CD14-positive monocyte (primary cell): ENCODE data around the gene DPP6. TPM values are rescaled to one million over a fixed set of nuclear protein-coding genes. Genes with fewer than 3 reads are reported as not detected.

Experiments used
- DNase-seq, 3 donors: peaks; one replicate each; pipeline ENCODE4 v3.0.0-alpha.2; 2011 to 2022
- H2AFZ ChIP-seq: 2 replicates; pipeline ENCODE4 v1.6.0; 2012; ENCODE audit warnings: mild to moderate bottlenecking, low read depth, low read length, inconsistent platforms; ENCODE audit not compliant: insufficient read depth, poor library complexity, severe bottlenecking
- H3K27ac ChIP-seq, 2 donors: 1 replicate in 1 of 2; 2 replicates in 1 of 2; pipeline ENCODE4 v1.5.1; 2012 to 2013; ENCODE audit warnings: low read length in 2 of 2, control low read depth in 1 of 2, inconsistent platforms in 1 of 2, low read depth in 1 of 2, mild to moderate bottlenecking in 1 of 2
- H3K27me3 ChIP-seq, 2 donors: one replicate each; pipeline versions ENCODE4 v1.6.0 to v1.6.1; 2011 to 2013; ENCODE audit warnings: low read length in 2 of 2; ENCODE audit not compliant: control insufficient read depth in 2 of 2, insufficient read depth in 2 of 2
- H3K36me3 ChIP-seq, 2 donors: replicated peaks in 1 of 2; 1 replicate in 1 of 2; 2 replicates in 1 of 2; pipeline versions ENCODE4 v1.5.1 to v1.6.1; 2012 to 2013; ENCODE audit warnings: low read length in 2 of 2, control low read depth in 1 of 2, inconsistent platforms in 1 of 2, mild to moderate bottlenecking in 1 of 2; ENCODE audit not compliant: insufficient read depth in 2 of 2, control insufficient read depth in 1 of 2
- H3K4me1 ChIP-seq, 2 donors: 1 replicate in 1 of 2; 2 replicates in 1 of 2; pipeline versions ENCODE4 v1.5.1 to v1.6.1; 2012 to 2013; ENCODE audit warnings: low read length in 2 of 2, control low read depth in 1 of 2, inconsistent platforms in 1 of 2, mild to moderate bottlenecking in 1 of 2, moderate library complexity in 1 of 2; ENCODE audit not compliant: insufficient read depth in 2 of 2, control insufficient read depth in 1 of 2
- H3K4me2 ChIP-seq: replicated peaks from 2 replicates; pipeline ENCODE3; 2012; ENCODE audit warnings: low read length, moderate library complexity, mild to moderate bottlenecking; ENCODE audit not compliant: poor library complexity, severe bottlenecking; ENCODE audit errors: extremely low read depth
- H3K4me3 ChIP-seq, 3 experiments: fragments of 200-600 bp in 1 of 3; sonication (generic) in 1 of 3; replicated peaks in 1 of 3; 1 replicate in 2 of 3; 2 replicates in 1 of 3; pipeline ENCODE4 v1.5.1; 2011 to 2013; ENCODE audit warnings: low read length in 3 of 3, mild to moderate bottlenecking in 3 of 3, control low read depth in 2 of 3, low read depth in 2 of 3, inconsistent platforms in 1 of 3, moderate library complexity in 1 of 3
- H3K79me2 ChIP-seq: 2 replicates; pipeline ENCODE4 v1.6.0; 2012; ENCODE audit warnings: mild to moderate bottlenecking, control low read depth, inconsistent platforms, low read length, moderate library complexity; ENCODE audit not compliant: insufficient read depth
- H3K9ac ChIP-seq: 2 replicates; pipeline ENCODE4 v1.6.0; 2017; ENCODE audit warnings: low read length, mild to moderate bottlenecking; ENCODE audit not compliant: insufficient read depth, poor library complexity, severe bottlenecking
- H3K9me3 ChIP-seq, 2 donors: replicated peaks in 1 of 2; 1 replicate in 1 of 2; 2 replicates in 1 of 2; pipeline versions ENCODE4 v1.5.1 to v1.6.1; 2012 to 2013; ENCODE audit warnings: low read length in 2 of 2, control low read depth in 1 of 2; ENCODE audit not compliant: control insufficient read depth in 1 of 2, insufficient read depth in 1 of 2
- H4K20me1 ChIP-seq: 2 replicates; pipeline ENCODE4 v1.6.0; 2012; ENCODE audit warnings: mild to moderate bottlenecking, low read length, control low read depth, moderate library complexity; ENCODE audit not compliant: insufficient read depth
- H3K27ac Mint-ChIP-seq, 7 donors: one replicate each; pipeline ENCODE4 v1.8.0; 2020; ENCODE audit warnings: mild to moderate bottlenecking in 7 of 7, mixed read lengths in 7 of 7, moderate library complexity in 6 of 7, inconsistent platforms in 2 of 7
- H3K27me3 Mint-ChIP-seq, 3 donors: one replicate each; pipeline ENCODE4 v1.8.0; 2021 to 2022; ENCODE audit warnings: low read depth in 3 of 3, mild to moderate bottlenecking in 3 of 3, mixed read lengths in 3 of 3, moderate library complexity in 3 of 3, inconsistent platforms in 1 of 3
- H3K36me3 Mint-ChIP-seq, 2 donors: one replicate each; pipeline ENCODE4 v1.8.0; 2020; ENCODE audit warnings: mixed read lengths in 2 of 2, inconsistent platforms in 1 of 2, mild to moderate bottlenecking in 1 of 2
- H3K4me1 Mint-ChIP-seq: one replicate; pipeline ENCODE4 v1.8.0; 2020; ENCODE audit warnings: mild to moderate bottlenecking, mixed read lengths
- H3K4me3 Mint-ChIP-seq, 2 donors: one replicate each; pipeline ENCODE4 v1.8.0; 2020; ENCODE audit warnings: mild to moderate bottlenecking in 2 of 2, mixed read lengths in 2 of 2, moderate library complexity in 1 of 2
- H3K9me3 Mint-ChIP-seq, 7 donors: one replicate each; pipeline ENCODE4 v1.8.0; 2020 to 2022; ENCODE audit warnings: mixed read lengths in 7 of 7, mild to moderate bottlenecking in 6 of 7, moderate library complexity in 6 of 7, inconsistent platforms in 2 of 7
- CTCF ChIP-seq: fragments of 200-600 bp; IDR thresholded peaks from one replicate; pipeline ENCODE4 v1.8.0; 2022; ENCODE audit warnings: antibody characterized with exemption, mild to moderate bottlenecking
- WGBS: methylation state at CpG from one replicate; pipeline ENCODE4 v1.1.5; 2013; ENCODE audit warnings: missing lambda C conversion rate; ENCODE audit not compliant: insufficient coverage; 5-methylcytosine and 5-hydroxymethylcytosine counted together
- intact Hi-C, 2 donors: fragments of 100-400 bp; cut with micrococcal nuclease; formaldehyde crosslinking; loops; one replicate each; pipeline versions ENCODE4 v1.15.0 to v1.15.1; 2023
- polyA plus RNA-seq, 3 donors: library from polyadenylated mRNA; depleted of rRNA in 1 of 3; unstranded in 2 of 3; stranded (reverse) in 1 of 3; fragments of 300-500 nt in 2 of 3; fragments of >200 nt in 1 of 3; fragmentation: Illumina TruSeq in 2 of 3; gene quantifications; 1 replicate in 2 of 3; 2 replicates in 1 of 3; pipeline ENCODE4 v1.2.3, GENCODE V29; 2012 to 2021

Gene DPP6
- polyA plus RNA-seq, 3 donors = not detected

GRCh38 chr7:154350892-154351291, 298.7 kb downstream of the DPP6 start:
- peaks cover 0 to 5% (median 0%) of the 10 kb centered on the region in 3 donors for H3K27me3 Mint-ChIP-seq
- no peaks in the 10 kb centered on the region for H3K79me2 ChIP-seq
- H3K36me3 ChIP-seq = no peaks in the 10 kb centered on the region
- H3K4me3 ChIP-seq = no peak overlapping the region
- DNase-seq = no peak
- peaks cover 3 to 23% (median 14%) of the 10 kb centered on the region in 7 donors for H3K9me3 Mint-ChIP-seq
- H3K4me2 ChIP-seq = no peak overlapping the region
- H2AFZ ChIP-seq = no peak overlapping the region
- intact Hi-C loops = no loop called here
- H3K9ac ChIP-seq = no peak overlapping the region
- no peaks in the 10 kb centered on the region for H3K27me3 ChIP-seq
- H3K4me3 Mint-ChIP-seq = no peak overlapping the region
- no peaks in the 10 kb centered on the region for H3K36me3 Mint-ChIP-seq
- H4K20me1 ChIP-seq = no peaks in the 10 kb centered on the region
- H3K4me1 ChIP-seq = no peaks in the 10 kb centered on the region
- 93% methylated on average over 6 of the region's 6 CpGs for WGBS
- H3K27ac ChIP-seq = no peak overlapping the region
- TF ChIP-seq CTCF = no peak
- H3K9me3 ChIP-seq = peaks cover 26 to 36% of the 10 kb centered on the region in 2 donors
- no peak overlapping the region for H3K27ac Mint-ChIP-seq
- no peaks in the 10 kb centered on the region for H3K4me1 Mint-ChIP-seq

GRCh38 chr7:154353355-154353767, 301.2 kb downstream of the DPP6 start:
- H3K4me3 Mint-ChIP-seq = no peak overlapping the region
- Histone ChIP-seq H2AFZ (no peak overlapping the region), H3K9ac (no peak overlapping the region), H4K20me1 (no peaks in the 10 kb centered on the region), H3K27me3 (no peaks in the 10 kb centered on the region), H3K4me1 (no peaks in the 10 kb centered on the region), H3K9me3 (peaks cover 29% of the 10 kb centered on the region in 2 donors), H3K36me3 (no peaks in the 10 kb centered on the region), H3K4me3 (no peak overlapping the region), H3K79me2 (no peaks in the 10 kb centered on the region), H3K4me2 (no peak overlapping the region), H3K27ac (no peak overlapping the region)
- no peak for TF ChIP-seq CTCF
- no peak overlapping the region for H3K27ac Mint-ChIP-seq
- intact Hi-C loops = no loop called here
- H3K27me3 Mint-ChIP-seq = peaks cover 0 to 5% (median 0%) of the 10 kb centered on the region in 3 donors
- DNase-seq = no peak
- peaks cover 3 to 23% (median 14%) of the 10 kb centered on the region in 7 donors for H3K9me3 Mint-ChIP-seq
- no peaks in the 10 kb centered on the region for H3K36me3 Mint-ChIP-seq
- H3K4me1 Mint-ChIP-seq = no peaks in the 10 kb centered on the region
- 90% methylated on average over 2 of the region's 5 CpGs for WGBS
